Ureter (tissue), 1 donor: Measurements from ENCODE around the gene MCC. TPM values are rescaled to one million over a fixed set of nuclear protein-coding genes. Genes with fewer than 3 reads are reported as not detected.

Experiments
- DNase-seq: peaks from one replicate; pipeline ENCODE4 v3.0.0-alpha.2; 2020; ENCODE audit warnings: low spot score
- total RNA-seq: library from RNA; stranded (reverse); gene quantifications from one replicate; pipeline ENCODE4 v1.2.4, GENCODE V29; 2023
- donor health status: DM: yes; HTN: yes; CAD: no.

The MCC gene
- total RNA-seq, 1 donor from 2014 or later, result 88.8 TPM

- DNase-seq, result no peak
Observed at GRCh38 chr5:113246361-113246870, 241.8 kb downstream of the MCC start.

DNA sequence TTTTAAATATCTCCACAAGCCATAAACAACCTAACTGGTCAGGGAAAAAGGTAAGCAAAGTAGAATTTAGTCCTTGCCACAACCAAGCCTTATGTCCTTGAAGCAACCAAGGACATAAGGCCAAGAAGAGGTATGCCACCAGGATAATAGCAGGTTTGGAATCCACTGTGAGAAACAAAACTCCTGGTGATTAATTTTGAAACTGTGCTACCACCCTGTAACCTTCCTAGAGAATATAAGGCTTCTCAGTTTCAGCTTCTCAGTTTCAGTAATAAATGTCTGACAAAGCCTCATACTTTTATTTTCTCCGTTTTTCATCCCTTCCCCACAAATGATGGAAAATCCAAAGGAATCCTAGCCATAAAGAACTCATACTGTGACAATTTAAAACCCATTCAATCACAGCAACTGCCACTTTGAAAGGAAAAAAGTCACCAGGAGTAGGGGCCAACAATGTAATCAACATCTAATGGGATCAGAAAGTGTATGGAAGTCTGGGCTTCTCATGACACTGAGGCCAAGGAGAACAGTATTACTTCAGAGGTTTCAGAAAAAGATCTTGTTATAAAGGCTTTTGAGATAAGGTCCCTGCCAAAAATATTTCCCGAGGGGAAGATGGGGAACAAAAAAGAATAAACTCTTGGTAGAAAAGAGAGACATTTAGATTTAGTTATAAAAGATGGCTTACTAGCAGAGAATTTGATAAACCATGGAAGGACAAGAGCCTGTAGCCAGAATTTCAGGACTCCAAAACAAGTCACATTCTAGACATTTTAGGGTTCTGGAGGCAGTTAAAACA is 242.6 kb downstream of the MCC start:
- DNase-seq, result no peak

DNA sequence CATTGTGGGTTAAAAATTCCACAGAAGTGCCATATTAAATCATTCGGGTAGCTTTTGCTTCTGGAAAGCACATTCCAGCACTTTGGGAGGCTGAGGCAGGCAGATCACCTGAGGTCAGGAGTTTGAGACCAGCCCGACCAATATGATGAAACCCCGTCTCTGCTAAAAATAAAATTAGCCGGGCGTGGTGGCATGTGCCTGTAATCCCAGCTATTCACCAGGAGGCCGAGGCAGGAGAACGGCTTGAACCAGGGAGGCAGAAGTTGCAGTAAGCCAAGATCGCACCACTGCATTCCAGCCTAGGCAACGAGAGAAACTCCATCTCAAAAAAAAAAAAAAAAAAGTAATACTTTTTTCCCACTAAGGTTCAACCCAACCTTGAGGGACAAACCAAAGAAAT is 243.3 kb downstream of the MCC start:
- DNase-seq, result no peak

- DNase-seq, result no peak
Observed at GRCh38 chr5:113243349-113243664, 244.9 kb downstream of the MCC start.

DNA sequence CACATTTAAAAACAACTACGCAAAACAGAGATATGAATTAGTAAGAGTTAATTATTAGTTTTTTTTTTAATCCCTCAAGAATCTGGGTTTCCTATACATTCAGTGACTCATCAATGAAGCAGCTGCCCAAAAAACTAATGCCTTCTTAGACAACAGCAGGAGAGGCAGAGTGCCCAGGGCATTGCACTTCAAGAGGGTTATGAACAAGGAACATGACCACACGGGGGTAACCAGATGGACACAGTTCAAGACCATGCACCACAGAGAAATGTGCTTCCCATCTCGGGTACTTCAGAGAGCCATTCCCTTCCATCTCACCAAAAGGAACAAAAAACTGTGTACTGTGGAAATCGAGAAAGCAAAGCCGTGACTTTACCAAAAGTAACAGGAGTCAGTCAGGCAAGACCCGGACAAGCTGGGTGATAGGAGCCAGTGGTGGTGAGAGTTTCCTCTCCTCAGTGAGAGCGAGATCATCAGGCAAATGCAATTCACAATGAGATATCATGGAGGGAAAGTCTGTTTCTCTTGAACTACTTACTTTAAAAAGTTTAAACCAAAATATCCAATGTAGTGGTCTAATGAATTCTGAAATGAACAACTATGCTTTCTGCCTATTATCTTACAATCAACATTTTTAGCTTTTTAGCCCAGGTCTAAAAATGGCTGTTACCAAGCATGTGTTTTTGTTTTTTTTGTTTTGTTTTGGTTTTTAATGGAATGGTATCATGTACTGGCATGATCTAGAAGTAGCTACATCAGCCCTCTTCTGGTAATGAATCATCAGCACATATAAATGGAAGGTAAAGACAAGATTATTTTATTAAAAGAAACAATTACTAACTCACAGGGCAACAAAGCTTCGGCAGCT is 245.5 kb downstream of the MCC start:
- DNase-seq, result no peak

DNA sequence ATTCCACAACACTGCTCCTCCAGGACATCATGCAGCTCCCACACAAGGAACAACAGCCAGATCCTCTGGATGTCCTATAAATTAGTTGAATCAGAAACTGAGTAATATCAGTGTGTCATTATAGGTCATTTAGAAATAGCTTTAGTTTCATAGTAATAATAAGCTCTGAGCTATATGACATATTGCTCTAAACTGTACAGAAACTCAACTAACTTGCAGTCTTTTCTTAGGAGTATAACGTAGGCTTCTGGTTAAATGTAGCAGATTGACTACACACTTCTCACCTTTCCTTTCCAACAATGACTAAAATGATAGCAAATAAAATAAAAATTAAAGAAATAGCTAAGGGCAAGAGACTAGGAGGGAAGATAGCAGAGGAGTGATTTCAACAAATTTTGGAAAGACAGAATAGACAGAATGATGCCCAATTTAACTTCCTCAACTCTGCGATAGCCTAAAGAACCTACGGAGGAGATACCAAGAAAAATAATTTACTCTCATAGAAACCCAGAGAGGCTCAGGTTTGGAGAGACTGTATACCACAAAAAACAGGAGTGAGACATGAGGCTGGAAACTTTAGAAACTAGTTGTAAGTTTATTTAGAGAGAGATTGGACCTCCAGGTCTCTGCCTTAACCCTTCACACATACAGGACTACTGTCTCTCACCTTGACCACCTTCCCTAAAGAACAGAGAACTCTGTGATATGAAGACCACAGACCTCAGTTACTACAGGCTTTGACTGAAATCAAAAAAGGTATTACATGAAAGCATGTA is 247.1 kb downstream of the MCC start:
- no peak for DNase-seq

GRCh38 chr5:113240032-113240431 is 248.2 kb downstream of the MCC start:
- DNase-seq, result no peak

GRCh38 chr5:113237893-113238292 is 250.4 kb downstream of the MCC start:
- no peak for DNase-seq

DNA sequence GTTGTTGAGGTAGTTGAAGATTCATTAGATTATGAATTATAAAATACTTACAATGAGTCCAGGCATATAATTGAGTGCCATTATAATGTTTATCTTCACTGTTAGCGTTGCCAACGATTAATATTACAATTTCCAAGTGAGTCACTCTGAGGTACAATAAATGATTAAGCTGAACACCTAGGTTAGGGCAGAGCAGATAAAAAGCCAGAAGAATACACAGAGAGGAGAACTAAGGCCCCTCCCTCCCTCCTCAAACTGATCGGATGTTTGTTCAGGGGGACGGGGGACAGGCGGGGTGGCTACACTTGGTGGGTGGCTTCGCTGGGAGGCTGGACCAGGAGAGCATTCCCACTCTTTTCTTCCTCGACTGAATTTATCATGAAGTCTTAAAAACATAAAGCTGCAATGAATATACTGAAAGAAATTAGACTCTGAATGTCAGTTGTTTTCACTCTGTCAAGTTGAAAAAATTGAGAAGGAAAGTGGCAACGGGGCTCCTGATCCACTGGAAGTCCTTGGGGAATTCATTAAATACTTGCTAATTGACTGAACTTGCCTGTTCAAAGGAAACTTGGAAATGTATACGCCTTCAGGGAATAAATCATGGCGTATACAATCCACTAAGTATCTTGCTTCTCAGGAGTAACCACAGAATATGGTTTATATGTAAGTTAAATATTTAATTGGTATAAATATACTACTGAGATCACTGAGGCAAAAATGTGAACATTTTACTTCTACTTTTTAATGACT is 251.5 kb downstream of the MCC start:
- DNase-seq, result no peak

DNA sequence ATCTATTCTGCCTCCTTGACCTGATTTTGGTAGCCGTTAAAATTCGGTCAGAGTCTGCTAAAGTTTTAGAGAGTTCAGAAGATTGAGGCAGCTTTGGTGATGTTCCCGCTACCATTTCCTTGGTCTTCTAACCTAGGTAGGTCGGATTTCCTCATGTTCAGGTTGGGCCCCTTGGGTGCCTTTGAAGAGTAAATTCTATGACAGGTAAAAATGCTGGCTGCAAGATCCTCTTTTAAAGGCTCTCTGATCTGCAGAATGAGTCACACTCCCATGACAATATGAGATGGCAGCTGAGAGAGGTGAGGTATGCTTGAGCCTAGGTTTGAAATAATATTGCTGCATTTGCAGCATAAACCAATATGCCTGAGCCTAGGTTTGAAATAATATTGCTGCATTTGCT is 252.4 kb downstream of the MCC start:
- DNase-seq, result no peak

DNA sequence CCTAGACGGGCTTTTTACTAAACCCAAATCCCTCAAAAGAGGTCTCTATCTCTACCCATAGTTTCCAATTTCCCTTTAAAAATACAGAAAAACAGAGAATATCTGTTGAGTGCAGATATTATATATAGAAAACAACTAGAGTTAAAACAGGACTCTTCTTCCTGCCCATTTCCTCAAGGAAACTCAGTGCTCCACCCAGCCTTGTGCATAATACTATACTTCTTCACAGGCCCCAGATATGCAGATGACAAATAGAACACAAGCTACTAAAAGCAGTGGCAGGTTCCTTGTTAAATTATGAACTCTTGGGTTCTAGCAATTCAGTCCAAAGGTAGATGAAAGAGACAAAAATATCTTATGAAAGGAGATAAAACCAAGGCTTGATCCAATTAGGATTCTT is 253.7 kb downstream of the MCC start:
- DNase-seq, result no peak

DNA sequence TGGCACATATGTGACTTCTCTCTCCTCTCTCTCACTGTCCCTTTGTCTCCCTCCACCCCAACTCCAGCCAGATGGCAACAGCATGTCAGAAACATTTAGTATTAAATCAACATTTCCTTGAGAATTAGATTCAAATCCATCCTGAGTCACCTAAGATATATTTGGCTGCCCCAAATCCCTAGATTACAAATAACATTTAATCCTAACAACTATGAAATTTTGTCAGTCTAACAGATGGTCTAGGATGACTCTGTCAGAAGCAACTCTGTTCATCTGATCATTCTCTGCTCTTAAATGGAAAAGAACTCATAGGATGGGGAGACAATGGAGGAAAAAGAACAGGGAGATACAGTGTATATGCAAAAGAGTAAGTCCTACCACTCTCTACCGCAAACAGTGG is 254.6 kb downstream of the MCC start:
- DNase-seq, result no peak

GRCh38 chr5:113232667-113233066 is 255.6 kb downstream of the MCC start:
- no peak for DNase-seq

GRCh38 chr5:113232221-113232620 is 256.0 kb downstream of the MCC start:
- no peak for DNase-seq

- no peak for DNase-seq
Observed at GRCh38 chr5:113231653-113232000, 256.6 kb downstream of the MCC start.

DNA sequence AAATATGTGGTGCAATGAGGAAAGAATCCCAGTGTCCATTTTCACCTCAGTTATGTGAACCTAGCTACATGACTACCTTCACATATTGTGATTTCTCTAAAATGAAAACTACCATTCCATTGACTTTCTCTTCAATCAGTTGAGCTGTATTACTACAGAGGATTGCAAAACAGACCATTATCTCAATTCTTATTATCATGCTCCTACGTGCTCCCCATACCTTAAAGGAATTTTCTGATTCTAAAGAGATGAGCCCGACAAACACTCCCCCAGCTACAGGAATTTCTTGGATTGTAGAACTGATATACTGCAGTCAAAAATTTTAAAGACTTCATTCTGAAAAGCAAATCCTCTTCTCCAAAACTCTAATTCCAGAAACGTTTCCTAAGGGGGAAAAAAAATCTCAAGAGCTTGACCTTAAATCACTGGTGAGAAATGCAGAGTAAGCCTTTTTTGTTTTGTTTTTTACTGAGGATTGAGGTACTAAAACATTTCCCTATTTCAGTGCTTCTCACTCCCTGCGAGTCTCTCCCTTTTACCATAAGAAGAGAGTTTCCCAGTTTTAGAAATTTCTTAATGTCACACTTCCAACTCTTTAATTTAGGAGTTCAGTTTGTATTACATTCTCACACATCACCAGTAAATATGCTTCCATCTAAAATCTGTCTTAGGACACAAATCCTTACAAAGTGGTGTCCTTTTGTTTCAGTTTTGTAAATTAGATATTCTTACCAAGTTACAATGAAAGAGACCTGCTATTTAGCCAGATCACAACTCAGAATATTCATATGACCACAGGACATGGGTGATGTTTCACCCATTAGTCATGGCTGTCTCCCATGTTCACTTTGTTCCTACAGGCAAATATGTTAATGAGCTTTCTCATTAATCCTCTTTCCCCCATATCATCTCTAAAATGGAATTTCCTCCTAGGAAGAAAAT is 257.3 kb downstream of the MCC start:
- DNase-seq, result no peak

DNA sequence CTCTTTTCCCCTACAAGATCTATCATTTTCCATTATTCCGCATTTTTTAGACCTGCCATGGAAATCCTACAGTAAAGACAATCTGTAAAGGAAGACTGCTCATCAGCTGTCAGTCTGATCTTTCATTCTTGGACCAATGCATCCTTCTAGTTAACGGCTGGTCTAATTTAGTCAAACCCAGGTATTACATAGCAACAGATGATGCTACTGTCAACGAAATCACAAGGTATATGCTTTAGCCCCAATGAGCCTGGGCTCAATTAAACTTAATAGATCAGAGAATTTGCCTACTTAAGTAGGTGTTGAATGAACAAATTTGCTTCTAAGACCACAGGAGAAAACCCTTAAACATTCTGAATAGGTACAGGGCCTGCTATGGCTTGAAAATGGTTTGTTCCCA is 260.5 kb downstream of the MCC start:
- DNase-seq, result no peak

- no peak for DNase-seq
Observed at GRCh38 chr5:113226116-113226736, 262.0 kb downstream of the MCC start.

- no peak for DNase-seq
Observed at GRCh38 chr5:113225259-113225658, 263.0 kb downstream of the MCC start.

- DNase-seq, result no peak
Observed at GRCh38 chr5:113224605-113225065, 263.6 kb downstream of the MCC start.
